GM12878 (cell line): ENCODE data around the gene TMBIM6.

Experiments used
- CTCF ChIP-seq, 3 experiments: IDR thresholded peaks in 2 of 3; conservative IDR thresholded peaks in 1 of 3; 2 replicates each; pipeline ENCODE4 v1.5.1; 2011; ENCODE audit warnings: low read depth in 3 of 3, low read length in 3 of 3, mild to moderate bottlenecking in 3 of 3, control low read depth in 2 of 3, moderate library complexity in 2 of 3, inconsistent platforms in 1 of 3, mixed read lengths in 1 of 3; ENCODE audit not compliant: control insufficient read depth in 2 of 3, insufficient read depth in 1 of 3; ENCODE audit errors: extremely low read depth in 1 of 3
- USF2 ChIP-seq: IDR thresholded peaks from 2 replicates; pipeline ENCODE4 v1.6.1; 2011; ENCODE audit warnings: low read depth, low read length, improper control_type of control experiment, borderline replicate concordance

GRCh38 chr12:49807991-49808580 lies 66.7 kb downstream of the TMBIM6 start:
- TF ChIP-seq CTCF (IDR thresholded peaks at IDR 0.05 in 2 of 3, conservative IDR thresholded peaks at IDR 0.05 in 1 of 3; ENCODE audit: control insufficient read depth in 2 of 3, extremely low read depth in 1 of 3, insufficient read depth in 1 of 3, low read depth in 3 of 3, low read length in 3 of 3) (no peak), USF2 (no peak)
